ENCODE data around the gene TRAF6. TPM values are rescaled to one million over a fixed set of nuclear protein-coding genes. Genes with fewer than 3 reads are reported as not detected.

TRAF6 gene
- total RNA-seq, 1 experiment from 2014 or later = 9.3 TPM

DNA sequence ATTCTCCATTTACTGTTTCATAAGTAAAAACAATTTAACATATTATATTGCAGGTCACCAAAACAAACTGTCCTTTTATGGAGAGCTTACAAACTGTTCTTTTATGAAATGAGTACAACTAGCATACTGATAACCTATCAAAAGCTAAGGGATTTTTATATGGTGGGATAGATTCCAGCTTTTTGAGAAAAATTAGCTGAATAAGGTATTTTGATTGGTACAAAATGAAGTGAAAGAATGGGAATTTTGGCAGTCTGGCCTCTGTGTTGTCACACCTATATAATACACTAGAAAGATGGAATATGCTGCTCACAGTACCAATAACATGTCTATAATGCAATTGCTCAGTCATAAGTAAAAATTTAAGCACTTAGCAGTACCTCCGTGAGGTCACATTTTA, 11.4 kb downstream of the TRAF6 start:
- no TSS peak for BruUV-seq (replicated peaks)
- Histone ChIP-seq H3K4me1 (ENCODE audit: control insufficient read depth in 1 of 2, insufficient read depth in 2 of 2, low read length in 2 of 2) (peaks cover 0 to 13% of the 10 kb centered on the region in 2 experiments; a peak in 2 of 4 replicates), H3K36me3 (ENCODE audit: control insufficient read depth in 1 of 2, insufficient read depth in 2 of 2, low read length in 2 of 2) (peaks cover 10 to 13% of the 10 kb centered on the region in 2 experiments; a peak in 3 of 4 replicates), H3K79me2 (ENCODE audit: insufficient read depth, low read length) (0 out of 2 replicates have a peak, but pooled peaks cover 4% of the 10 kb centered on the region), H3K9me3 (ENCODE audit: control insufficient read depth in 1 of 2, insufficient read depth in 1 of 2, low read depth in 1 of 2, low read length in 2 of 2) (no peaks in the 10 kb centered on the region), H3K9ac (ENCODE audit: low read length) (no peak overlapping the region), H3K4me2 (ENCODE audit: low read length) (no peak overlapping the region), H3K4me3 (replicated peaks in 1 of 2; ENCODE audit: low read depth in 1 of 2, low read length in 2 of 2) (no peak overlapping the region), H4K20me1 (ENCODE audit: insufficient read depth) (no peaks in the 10 kb centered on the region), H3K27me3 (ENCODE audit: insufficient read depth, low read length) (no peaks in the 10 kb centered on the region), H3K9me2 (ENCODE audit: insufficient read depth) (no peaks in the 10 kb centered on the region), H2AFZ (ENCODE audit: low read depth, low read length, poor library complexity, severe bottlenecking) (no peak overlapping the region), H3K27ac (ENCODE audit: low read depth, low read length) (no peak overlapping the region)
- intact Hi-C loops (cut with micrococcal nuclease) = no loop called here
- DNase-seq (ENCODE audit: low read depth, low spot score) (no peak), ATAC-seq (no peak)
- ChIA-PET RAD21 (ENCODE audit: low non-redundant PET in 1 of 2, low total read pairs in 2 of 2, uncharacterized antibody in 2 of 2, unreplicated experiment in 2 of 2) (no interaction called here), CTCF (interaction anchor here (0.9 kb wide), 1 partner anchor 20 kb away, joined by 3 read pairs; no protein-coding TSS in a partner anchor), POLR2A (no interaction called here)
- TF ChIP-seq YY1 (IDR thresholded peaks at IDR 0.05; ENCODE audit: extremely low read depth, insufficient replicate concordance, low read depth, low read length) = no peak
- TF ChIP-seq EZH2phosphoT487 (IDR thresholded peaks at IDR 0.05; ENCODE audit: borderline replicate concordance) = no peak
- TF ChIP-seq FOSL1 (IDR thresholded peaks at IDR 0.05; ENCODE audit: low read depth) = no peak
- no peak for TF ChIP-seq ZFX (IDR thresholded peaks at IDR 0.05)
- no peak for TF ChIP-seq REST (IDR thresholded peaks at IDR 0.05; ENCODE audit: low read depth)
- no peak for TF ChIP-seq ZNF274 (IDR thresholded peaks at IDR 0.05; ENCODE audit: low read depth, low read length)
- no peak for TF ChIP-seq ATF3 (IDR thresholded peaks at IDR 0.05)
- TF ChIP-seq CEBPB (IDR thresholded peaks at IDR 0.05; ENCODE audit: low read depth) = no peak
- no peak for TF ChIP-seq CBX3 (IDR thresholded peaks at IDR 0.05; ENCODE audit: low read depth)
- no peak for TF ChIP-seq SIN3A (IDR thresholded peaks at IDR 0.05; ENCODE audit: low read depth)
- TF ChIP-seq TCF7L2 (IDR thresholded peaks at IDR 0.05; ENCODE audit: borderline replicate concordance, extremely low read depth, insufficient read depth, insufficient read length) = no peak
- TF ChIP-seq, protein P1, sequence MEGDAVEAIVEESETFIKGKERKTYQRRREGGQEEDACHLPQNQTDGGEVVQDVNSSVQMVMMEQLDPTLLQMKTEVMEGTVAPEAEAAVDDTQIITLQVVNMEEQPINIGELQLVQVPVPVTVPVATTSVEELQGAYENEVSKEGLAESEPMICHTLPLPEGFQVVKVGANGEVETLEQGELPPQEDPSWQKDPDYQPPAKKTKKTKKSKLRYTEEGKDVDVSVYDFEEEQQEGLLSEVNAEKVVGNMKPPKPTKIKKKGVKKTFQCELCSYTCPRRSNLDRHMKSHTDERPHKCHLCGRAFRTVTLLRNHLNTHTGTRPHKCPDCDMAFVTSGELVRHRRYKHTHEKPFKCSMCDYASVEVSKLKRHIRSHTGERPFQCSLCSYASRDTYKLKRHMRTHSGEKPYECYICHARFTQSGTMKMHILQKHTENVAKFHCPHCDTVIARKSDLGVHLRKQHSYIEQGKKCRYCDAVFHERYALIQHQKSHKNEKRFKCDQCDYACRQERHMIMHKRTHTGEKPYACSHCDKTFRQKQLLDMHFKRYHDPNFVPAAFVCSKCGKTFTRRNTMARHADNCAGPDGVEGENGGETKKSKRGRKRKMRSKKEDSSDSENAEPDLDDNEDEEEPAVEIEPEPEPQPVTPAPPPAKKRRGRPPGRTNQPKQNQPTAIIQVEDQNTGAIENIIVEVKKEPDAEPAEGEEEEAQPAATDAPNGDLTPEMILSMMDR (IDR thresholded peaks at IDR 0.05 in 2 of 3, conservative IDR thresholded peaks at IDR 0.05 in 1 of 3; ENCODE audit: borderline replicate concordance in 1 of 3, insufficient read depth in 1 of 3, low read depth in 2 of 3, low read length in 2 of 3) = no peak
- TF ChIP-seq JUND (IDR thresholded peaks at IDR 0.05) = no peak
- no peak for TF ChIP-seq EZH2 (IDR thresholded peaks at IDR 0.05)
- no peak for TF ChIP-seq SRF (IDR thresholded peaks at IDR 0.05; ENCODE audit: low read depth)
- TF ChIP-seq SP1 (IDR thresholded peaks at IDR 0.05; ENCODE audit: low read depth) = no peak

Data from HCT116 (cell line).